Panc1 (cell line): ENCODE results near the gene UGT1A4. TPM values are rescaled to one million over a fixed set of nuclear protein-coding genes. Genes with fewer than 3 reads are reported as not detected.

Source experiments
- ATAC-seq: fragments of 200-7000 bp; cut with Tn5 transposase; 2 replicates; pipeline ENCODE4 v1.9.1; 2020; ENCODE audit warnings: mild to moderate bottlenecking, moderate library complexity
- BruUV-seq: library from RNA; stranded (reverse); fragments of 400-500 nt; replicated peaks from 2 replicates; lab custom pipeline; 2021; lab: Mats Ljungman, UMichigan
- CTCF ChIA-PET: fragments of 300-600 bp; sonication (Branson Sonifier 250); formaldehyde crosslinking; loops from one replicate; lab custom pipeline; 2022; ENCODE audit warnings: antibody characterized with exemption; lab: Charles Lee
- POLR2A ChIA-PET: fragments of 300-600 bp; sonication (Branson Sonifier 250); formaldehyde crosslinking; loops from one replicate; lab custom pipeline; 2022; ENCODE audit warnings: antibody characterized with exemption; lab: Charles Lee
- DNase-seq: peaks from one replicate; pipeline ENCODE4 v3.0.0-alpha.2; 2010; ENCODE audit warnings: low read depth, low spot score
- H3K27ac ChIP-seq: 2 replicates; pipeline ENCODE4 v1.5.1; 2011; ENCODE audit warnings: mild to moderate bottlenecking, low read length, inconsistent platforms
- H3K27me3 ChIP-seq: fragments of 200-500 bp; sonication (Bioruptor generic); 2 replicates; pipeline ENCODE4 v1.6.0; 2014; ENCODE audit warnings: low read length, inconsistent platforms; ENCODE audit not compliant: control insufficient read depth, insufficient read depth
- H3K36me3 ChIP-seq: fragments of 200-500 bp; sonication (Bioruptor generic); 2 replicates; pipeline ENCODE4 v1.5.1; 2014; ENCODE audit warnings: inconsistent platforms, mild to moderate bottlenecking, low read length, moderate library complexity; ENCODE audit not compliant: control insufficient read depth, insufficient read depth
- H3K4me1 ChIP-seq: 2 replicates; pipeline ENCODE4 v1.5.1; 2011; ENCODE audit warnings: inconsistent platforms, mild to moderate bottlenecking, low read length, moderate library complexity; ENCODE audit not compliant: control insufficient read depth, insufficient read depth
- H3K4me3 ChIP-seq, 2 experiments: 2 replicates each; pipeline ENCODE4 v1.5.1; 2011 to 2012; ENCODE audit warnings: low read depth in 2 of 2, low read length in 2 of 2, mild to moderate bottlenecking in 2 of 2, inconsistent platforms in 1 of 2, moderate library complexity in 1 of 2
- H3K9me3 ChIP-seq: fragments of 200-500 bp; sonication (Bioruptor generic); 2 replicates; pipeline ENCODE4 v1.5.1; 2014; ENCODE audit warnings: low read depth, mild to moderate bottlenecking, inconsistent platforms, low read length, moderate library complexity; ENCODE audit not compliant: control insufficient read depth, insufficient read depth
- POLR2AphosphoS5 ChIP-seq: IDR thresholded peaks from 2 replicates; pipeline ENCODE4 v1.6.1; 2012; ENCODE audit warnings: mild to moderate bottlenecking, low read depth, low read length, moderate library complexity
- SIN3A ChIP-seq: IDR thresholded peaks from 2 replicates; pipeline ENCODE4 v1.6.1; 2012; ENCODE audit warnings: low read depth, mild to moderate bottlenecking, low read length, moderate library complexity, borderline replicate concordance; ENCODE audit not compliant: insufficient read depth
- TCF7L2 ChIP-seq: IDR thresholded peaks from 2 replicates; pipeline ENCODE4 v1.6.1; 2011; ENCODE audit warnings: mild to moderate bottlenecking, low read depth, low read length, inconsistent platforms
- in situ Hi-C: cut with HindIII; loops from 2 replicates; pipeline ENCODE4 v1.10.0; 2016; ENCODE audit warnings: low sequenced_read_pairs, low pct_unique_long_range_greater_than_20kb
- intact Hi-C: fragments of 100-400 bp; cut with micrococcal nuclease; formaldehyde crosslinking; loops from one replicate; pipeline ENCODE4 v1.10.0; 2022; ENCODE audit not compliant: unreplicated experiment
- total RNA-seq: library from RNA; stranded (reverse); gene quantifications from one replicate; pipeline ENCODE4 v1.2.1, GENCODE V29; 2021; ENCODE audit not compliant: unreplicated experiment
- TF ChIP-seq, protein P1 (sequence below): fragments of 450-650 bp; IDR thresholded peaks from 2 replicates; pipeline ENCODE4 v1.5.1; 2017; ENCODE audit warnings: mild to moderate bottlenecking
- TF ChIP-seq, protein P2 (sequence below), 2 experiments: IDR thresholded peaks; 2 replicates each; pipeline ENCODE4 v1.6.1; 2011 to 2012; ENCODE audit warnings: low read depth in 2 of 2, control low read depth in 1 of 2, low read length in 1 of 2, mild to moderate bottlenecking in 1 of 2, moderate library complexity in 1 of 2; ENCODE audit not compliant: insufficient read depth in 1 of 2

UGT1A4 gene
- total RNA-seq, 1 experiment from 2014 or later = not detected

DNA sequence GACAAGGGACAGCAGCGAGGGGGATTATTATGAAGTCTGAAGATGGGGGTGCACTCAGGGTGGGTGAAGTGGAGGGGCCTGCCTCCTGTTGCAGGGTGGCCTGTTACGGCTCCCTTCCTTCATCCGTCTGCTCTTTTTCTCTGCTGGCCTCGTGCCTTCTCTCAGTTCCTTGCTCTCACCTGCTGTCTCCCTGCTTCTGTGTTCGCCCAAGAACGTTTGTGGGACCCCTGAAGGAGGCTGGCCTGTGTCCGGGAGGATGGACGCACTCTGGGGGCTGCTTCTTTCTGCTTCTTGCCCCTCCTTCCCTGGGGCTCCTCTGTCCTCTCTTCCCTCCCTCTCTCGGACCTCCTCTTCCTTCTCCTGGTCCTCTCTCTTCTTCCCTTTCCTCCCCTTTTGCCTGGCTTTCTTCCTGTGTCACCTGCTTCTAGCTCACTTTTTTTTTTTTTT, 73.4 kb downstream of the UGT1A4 start:
- ATAC-seq = no peak

DNA sequence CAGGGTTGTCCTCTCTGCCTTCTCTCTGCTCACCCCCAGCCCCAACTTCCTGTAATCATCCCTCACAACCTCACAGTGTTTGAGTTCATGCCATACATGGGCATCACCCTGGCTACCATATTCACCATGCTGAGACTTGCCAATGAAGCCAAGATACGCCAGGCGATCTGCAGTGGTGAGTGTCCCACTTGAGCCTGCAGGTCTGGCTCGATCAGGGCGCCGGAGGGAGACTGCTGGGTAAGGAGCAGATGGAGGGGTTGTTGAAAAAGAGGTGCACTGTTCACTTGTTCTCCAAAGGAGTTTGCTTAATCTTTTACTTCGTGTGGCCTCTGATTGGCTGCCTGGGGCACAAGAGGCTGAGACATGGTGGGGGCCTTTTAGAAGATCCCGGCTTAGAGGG, 74.2 kb downstream of the UGT1A4 start:
- BruUV-seq = no TSS peak
- TF ChIP-seq, protein P1, sequence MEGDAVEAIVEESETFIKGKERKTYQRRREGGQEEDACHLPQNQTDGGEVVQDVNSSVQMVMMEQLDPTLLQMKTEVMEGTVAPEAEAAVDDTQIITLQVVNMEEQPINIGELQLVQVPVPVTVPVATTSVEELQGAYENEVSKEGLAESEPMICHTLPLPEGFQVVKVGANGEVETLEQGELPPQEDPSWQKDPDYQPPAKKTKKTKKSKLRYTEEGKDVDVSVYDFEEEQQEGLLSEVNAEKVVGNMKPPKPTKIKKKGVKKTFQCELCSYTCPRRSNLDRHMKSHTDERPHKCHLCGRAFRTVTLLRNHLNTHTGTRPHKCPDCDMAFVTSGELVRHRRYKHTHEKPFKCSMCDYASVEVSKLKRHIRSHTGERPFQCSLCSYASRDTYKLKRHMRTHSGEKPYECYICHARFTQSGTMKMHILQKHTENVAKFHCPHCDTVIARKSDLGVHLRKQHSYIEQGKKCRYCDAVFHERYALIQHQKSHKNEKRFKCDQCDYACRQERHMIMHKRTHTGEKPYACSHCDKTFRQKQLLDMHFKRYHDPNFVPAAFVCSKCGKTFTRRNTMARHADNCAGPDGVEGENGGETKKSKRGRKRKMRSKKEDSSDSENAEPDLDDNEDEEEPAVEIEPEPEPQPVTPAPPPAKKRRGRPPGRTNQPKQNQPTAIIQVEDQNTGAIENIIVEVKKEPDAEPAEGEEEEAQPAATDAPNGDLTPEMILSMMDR = no peak
- TF ChIP-seq, protein P2, sequence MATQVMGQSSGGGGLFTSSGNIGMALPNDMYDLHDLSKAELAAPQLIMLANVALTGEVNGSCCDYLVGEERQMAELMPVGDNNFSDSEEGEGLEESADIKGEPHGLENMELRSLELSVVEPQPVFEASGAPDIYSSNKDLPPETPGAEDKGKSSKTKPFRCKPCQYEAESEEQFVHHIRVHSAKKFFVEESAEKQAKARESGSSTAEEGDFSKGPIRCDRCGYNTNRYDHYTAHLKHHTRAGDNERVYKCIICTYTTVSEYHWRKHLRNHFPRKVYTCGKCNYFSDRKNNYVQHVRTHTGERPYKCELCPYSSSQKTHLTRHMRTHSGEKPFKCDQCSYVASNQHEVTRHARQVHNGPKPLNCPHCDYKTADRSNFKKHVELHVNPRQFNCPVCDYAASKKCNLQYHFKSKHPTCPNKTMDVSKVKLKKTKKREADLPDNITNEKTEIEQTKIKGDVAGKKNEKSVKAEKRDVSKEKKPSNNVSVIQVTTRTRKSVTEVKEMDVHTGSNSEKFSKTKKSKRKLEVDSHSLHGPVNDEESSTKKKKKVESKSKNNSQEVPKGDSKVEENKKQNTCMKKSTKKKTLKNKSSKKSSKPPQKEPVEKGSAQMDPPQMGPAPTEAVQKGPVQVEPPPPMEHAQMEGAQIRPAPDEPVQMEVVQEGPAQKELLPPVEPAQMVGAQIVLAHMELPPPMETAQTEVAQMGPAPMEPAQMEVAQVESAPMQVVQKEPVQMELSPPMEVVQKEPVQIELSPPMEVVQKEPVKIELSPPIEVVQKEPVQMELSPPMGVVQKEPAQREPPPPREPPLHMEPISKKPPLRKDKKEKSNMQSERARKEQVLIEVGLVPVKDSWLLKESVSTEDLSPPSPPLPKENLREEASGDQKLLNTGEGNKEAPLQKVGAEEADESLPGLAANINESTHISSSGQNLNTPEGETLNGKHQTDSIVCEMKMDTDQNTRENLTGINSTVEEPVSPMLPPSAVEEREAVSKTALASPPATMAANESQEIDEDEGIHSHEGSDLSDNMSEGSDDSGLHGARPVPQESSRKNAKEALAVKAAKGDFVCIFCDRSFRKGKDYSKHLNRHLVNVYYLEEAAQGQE (IDR thresholded peaks at IDR 0.05; ENCODE audit: insufficient read depth in 1 of 2, low read depth in 2 of 2, low read length in 1 of 2) = no peak
- TF ChIP-seq SIN3A = no peak
- no peak for TF ChIP-seq POLR2AphosphoS5
- no peak for TF ChIP-seq TCF7L2
- no peak overlapping the region for H3K4me3 ChIP-seq
- no peaks in the 10 kb centered on the region for H3K27me3 ChIP-seq
- no peaks in the 10 kb centered on the region for H3K9me3 ChIP-seq
- DNase-seq = no peak
- intact Hi-C loops (no loop called here), in situ Hi-C loops (no loop called here)
- no peak overlapping the region for H3K27ac ChIP-seq
- CTCF ChIA-PET = no interaction called here
- POLR2A ChIA-PET = no interaction called here
- H3K4me1 ChIP-seq = no peaks in the 10 kb centered on the region
- H3K36me3 ChIP-seq = no peaks in the 10 kb centered on the region
- ATAC-seq = no peak

More for the DNA sequence above, 73.4 kb downstream of the UGT1A4 start:
- Histone ChIP-seq H3K27ac (no peak overlapping the region), H3K36me3 (no peaks in the 10 kb centered on the region), H3K4me1 (no peaks in the 10 kb centered on the region), H3K4me3 (no peak overlapping the region), H3K9me3 (no peaks in the 10 kb centered on the region), H3K27me3 (no peaks in the 10 kb centered on the region)
- DNase-seq = no peak
- BruUV-seq = no TSS peak
- ChIA-PET CTCF (no interaction called here), POLR2A (no interaction called here)
- intact Hi-C loops (no loop called here), in situ Hi-C loops (no loop called here)
- TF ChIP-seq POLR2AphosphoS5 (no peak), SIN3A (no peak), TCF7L2 (no peak)
- TF ChIP-seq, protein P1 = no peak
- TF ChIP-seq, protein P2 (IDR thresholded peaks at IDR 0.05; ENCODE audit: insufficient read depth in 1 of 2, low read depth in 2 of 2, low read length in 1 of 2) = no peak
